HG03521 (cell line): ENCODE measurements around the gene CX3CL1.
A peak's percentile ranks its signal among the peaks of the same experiment; 100 is the strongest.
"Not testable (repeated sequence)": the region's sequence is repeated elsewhere in the genome, so short reads cannot be mapped to it uniquely, and the experiment has no call there.

Source experiments
- ATAC-seq: cut with Tn5 transposase; IDR thresholded peaks from one replicate; pipeline ENCODE4 v1.9.1; 2021; ENCODE audit warnings: mild to moderate bottlenecking, moderate library complexity; ENCODE audit not compliant: unreplicated experiment

The CX3CL1 gene

GRCh38 chr16:57372372-57373116, at the start of gene CX3CL1:
Gene CX3CL1, plus strand, starts transcription at chr16:57372490. Its CDS starts 79 bp downstream, at chr16:57372569.
- no peak for ATAC-seq

DNA sequence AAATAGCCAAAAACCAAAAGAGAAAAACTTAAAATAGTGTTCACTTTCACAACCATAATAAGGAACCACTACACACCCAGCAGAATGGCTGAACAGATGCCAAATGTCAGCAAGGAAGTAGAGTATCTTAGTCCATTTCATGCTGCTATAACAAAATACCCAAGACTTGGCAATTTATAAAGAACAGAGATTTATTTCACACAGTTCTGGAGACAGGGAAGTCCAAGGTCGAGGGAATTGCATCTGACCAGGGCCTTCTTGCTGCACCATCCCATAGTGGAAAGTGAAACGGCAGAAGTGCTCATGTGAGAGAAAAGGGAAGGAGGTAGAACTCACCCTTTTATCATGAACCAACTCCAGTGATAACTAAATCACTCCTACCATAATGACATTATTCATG, 47.5 kb upstream of the CX3CL1 start:
- no peak for ATAC-seq

GRCh38 chr16:57325458-57325857, 46.8 kb upstream of the CX3CL1 start:
- ATAC-seq = no peak

DNA sequence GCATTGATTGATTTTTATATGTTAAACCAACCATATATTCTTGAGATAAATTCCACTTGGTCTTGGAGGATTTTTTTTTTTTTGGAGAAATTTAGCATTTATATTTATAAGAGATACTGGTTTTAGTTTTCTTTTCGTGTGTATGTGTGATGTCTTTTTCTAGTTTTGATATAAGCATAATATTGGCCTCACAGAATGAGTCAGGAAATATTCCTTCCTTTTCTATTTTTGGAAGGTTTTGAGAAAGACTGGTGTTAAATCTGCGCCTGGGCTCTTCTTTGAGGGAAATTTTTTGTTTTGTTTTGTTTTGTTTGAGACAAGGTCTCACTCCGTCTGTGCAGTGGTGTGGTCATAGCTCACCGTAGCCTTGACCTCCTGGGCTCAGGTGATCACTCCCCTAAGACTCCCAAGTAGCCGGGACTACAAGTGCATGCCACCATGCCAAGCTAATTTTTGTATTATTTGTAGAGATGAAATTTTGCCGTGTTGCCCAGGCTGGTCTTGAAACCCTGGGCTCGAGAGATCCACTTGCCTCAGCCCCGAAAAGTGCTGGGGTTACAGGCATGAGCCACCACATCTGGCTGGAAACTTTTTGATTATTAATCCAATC, 42.5 kb upstream of the CX3CL1 start:
- ATAC-seq = no peak

GRCh38 chr16:57331355-57331754, 40.9 kb upstream of the CX3CL1 start:
- no peak for ATAC-seq

DNA sequence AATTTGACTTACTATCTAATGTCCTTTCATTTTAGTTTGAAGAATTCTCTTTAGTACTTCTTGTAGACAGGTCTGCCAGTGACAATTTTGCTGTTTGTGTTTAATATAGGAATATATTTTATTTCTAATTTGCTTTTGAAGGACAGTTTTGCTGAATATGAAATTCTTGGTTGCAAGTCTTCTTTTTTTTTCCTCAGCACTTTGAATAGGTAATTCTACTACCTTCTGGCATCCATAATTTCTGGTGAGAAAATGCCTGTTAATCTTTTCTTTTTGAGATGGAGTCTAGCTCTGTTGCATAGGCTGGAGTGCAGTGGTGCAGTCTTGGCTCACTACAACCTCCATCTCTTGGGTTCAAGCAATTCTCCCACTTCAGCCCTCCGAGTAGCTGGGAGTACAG, 38.9 kb upstream of the CX3CL1 start:
- ATAC-seq = no peak

- no peak for ATAC-seq
These were observed 36.9 kb upstream of the CX3CL1 start for GRCh38 chr16:57335366-57335765.

GRCh38 chr16:57341062-57341440, 31.2 kb upstream of the CX3CL1 start:
- ATAC-seq = no peak

DNA sequence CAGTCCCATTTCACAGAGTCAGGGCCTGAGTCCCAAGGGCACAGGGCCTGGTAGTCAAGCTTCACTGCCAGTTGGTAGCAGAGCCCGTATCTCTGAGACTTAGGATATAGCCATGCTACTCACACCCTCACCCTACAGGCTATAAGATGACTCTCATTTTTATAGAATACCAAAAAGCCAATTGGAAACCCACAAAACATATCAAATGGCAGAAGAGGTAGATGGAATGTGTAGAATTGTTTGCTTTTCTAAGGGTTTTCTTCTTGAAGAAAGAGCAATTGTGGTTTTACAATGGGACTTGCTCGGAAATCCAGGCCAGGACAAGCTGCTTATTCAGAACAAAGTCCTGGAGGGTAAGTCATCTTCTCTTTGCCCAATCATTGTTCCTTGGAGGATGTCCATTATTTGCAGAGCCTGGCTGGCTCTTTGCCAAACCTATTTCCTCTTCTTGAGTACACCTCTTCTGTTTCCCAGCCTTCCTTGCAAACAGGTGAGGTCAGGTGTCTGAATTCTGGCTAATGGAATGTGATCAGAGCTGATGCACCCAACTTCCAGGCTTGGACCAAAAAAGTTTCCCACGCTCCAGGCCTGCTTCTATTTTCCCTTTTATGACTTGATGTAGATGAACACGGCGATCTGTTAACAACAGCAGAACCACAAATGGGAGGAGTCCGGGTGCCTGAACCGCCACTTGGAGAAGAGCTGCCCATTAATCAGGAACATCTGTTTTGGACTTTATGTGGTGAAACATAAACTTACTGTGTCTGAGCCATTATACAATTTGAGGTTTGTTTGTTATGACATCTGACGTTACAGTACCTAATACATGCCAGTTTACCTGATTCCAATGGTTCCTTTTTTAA, 30.6 kb upstream of the CX3CL1 start:
- no peak for ATAC-seq

- ATAC-seq = not testable (repeated sequence)
These were observed 29.7 kb upstream of the CX3CL1 start for GRCh38 chr16:57342606-57343005.

DNA sequence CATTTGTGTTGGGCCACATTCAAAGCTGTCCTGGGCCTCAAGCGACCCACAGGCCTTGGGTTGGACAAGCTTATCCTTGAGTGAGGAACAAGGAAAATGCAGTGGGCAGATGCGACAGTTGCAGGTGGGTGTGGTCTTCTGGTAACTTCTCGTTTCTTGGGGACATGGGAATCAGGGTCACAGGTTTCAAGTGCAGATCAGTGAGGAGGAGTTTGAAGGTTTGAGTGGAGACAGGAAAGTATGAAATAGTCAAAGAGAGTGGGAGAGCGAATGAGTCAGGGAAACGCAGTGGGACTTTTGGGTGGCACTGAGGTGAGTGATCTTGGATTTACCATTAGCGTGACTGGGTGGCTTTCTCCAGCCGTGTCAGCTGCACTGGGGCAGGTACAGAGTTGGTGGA, 29.1 kb upstream of the CX3CL1 start:
- ATAC-seq = no peak

DNA sequence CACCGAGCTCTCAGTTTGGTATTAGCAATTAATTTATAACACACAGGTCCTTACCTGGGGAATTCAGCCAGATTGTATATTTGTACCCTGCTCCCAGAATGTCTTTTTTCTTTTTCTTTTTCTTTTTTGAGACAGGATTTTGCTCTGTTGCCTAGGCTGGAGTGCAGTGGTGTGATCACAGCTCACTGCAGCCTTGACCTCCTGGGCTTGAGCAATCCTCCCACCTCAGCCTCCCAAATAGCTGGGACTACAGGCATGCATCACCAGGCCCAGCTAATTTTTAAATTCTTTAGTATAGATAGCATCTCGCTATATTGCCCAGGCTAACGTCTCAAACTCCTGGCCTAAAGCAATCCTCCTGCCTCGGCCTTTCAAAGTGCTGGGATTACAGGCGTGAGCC, 28.2 kb upstream of the CX3CL1 start:
- not testable (repeated sequence) for ATAC-seq

DNA sequence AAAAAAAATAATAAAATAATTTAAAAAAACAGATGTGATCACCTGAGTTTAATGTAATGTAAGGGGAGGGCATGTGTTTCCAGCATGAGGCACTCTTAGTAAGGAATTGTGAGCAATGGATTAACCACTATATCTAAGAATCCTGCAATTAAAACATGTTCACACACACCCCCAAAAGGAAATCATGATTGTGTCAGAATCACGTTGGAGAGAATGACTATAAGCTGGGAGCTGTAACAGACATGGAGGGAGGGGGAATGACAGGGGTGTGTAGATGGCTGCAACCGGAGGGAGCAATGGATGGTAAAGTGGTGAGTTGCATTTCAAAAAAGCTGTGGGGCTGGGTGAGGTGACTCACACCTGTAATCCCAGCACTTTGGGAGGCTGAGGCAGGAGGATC, 27.3 kb upstream of the CX3CL1 start:
- ATAC-seq = no peak

DNA sequence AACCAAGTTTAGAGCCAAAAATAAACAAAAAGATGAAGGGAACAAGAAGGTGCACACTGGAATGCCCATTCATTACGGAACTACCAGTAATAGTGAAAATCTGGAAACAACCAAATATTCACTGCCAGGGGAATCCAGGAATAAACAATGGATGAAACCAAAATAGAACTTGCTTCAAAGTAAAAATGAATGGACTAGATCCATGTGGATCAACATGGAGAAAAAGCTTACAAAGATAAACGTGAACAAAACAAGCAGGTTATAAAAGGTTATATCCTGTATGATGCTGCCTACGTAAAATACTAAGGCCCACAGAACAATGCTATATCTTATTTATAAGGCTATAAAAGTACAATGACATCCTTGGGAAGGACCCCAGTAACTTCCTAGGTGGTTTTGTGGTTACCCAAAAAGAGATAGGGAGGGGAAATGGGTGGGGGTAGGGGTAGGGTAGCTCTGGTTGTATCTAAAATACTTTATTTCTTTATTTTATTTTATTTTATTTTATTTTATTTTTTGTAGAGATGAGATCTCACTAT, 26.6 kb upstream of the CX3CL1 start:
- ATAC-seq = no peak

DNA sequence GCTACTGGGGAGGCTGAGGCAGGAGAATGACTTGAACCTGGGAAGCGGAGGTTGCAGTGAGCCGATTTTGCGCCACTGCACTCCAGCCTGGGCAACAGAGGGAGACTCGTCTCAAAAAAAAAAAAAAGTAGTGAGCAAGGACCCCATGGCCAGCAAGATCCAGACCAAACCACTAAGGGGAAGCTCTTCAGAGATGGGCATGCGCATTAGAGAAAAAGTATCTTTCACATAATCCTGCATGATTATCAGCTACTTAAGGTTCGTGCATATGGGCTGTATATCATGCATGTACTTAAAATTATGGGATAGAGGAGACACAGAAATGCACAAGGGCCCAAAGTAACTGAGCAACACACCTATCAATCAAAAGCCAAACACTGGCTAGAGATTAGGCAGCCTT, 24.4 kb upstream of the CX3CL1 start:
- no peak for ATAC-seq

GRCh38 chr16:57348327-57348726, 24.0 kb upstream of the CX3CL1 start:
- ATAC-seq = no peak

- peak; percentile 82 for ATAC-seq
These were observed 22.9 kb upstream of the CX3CL1 start for GRCh38 chr16:57349212-57350031.

- no peak for ATAC-seq
These were observed 19.6 kb upstream of the CX3CL1 start for GRCh38 chr16:57352636-57353047.

DNA sequence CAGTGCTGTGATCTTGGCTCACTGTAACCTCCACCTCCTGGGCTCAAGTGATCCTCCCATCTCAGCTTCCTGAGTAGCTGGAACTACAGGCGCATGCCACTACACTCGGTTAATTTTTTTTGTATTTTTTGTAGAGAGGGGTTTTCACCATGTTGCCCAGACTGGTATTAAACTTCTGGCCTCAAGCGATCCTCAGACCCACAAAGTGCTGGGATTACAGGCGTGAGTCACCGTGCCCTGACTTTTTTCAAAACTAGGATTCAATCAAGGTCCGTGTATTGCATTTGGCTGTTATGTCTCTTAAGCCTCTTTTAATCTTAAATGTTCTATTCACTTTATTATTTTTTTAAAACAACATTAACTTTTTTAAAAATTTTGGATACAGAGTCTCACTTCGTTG, 18.0 kb upstream of the CX3CL1 start:
- no peak for ATAC-seq

GRCh38 chr16:57355898-57356414, 16.3 kb upstream of the CX3CL1 start:
- no peak for ATAC-seq
